GM10266 (cell line): ENCODE data around the gene QARS1.

Experiments
- DNase-seq: peaks from one replicate; pipeline ENCODE4 v3.0.0; 2012; ENCODE audit errors: extremely low spot score
- TF ChIP-seq, protein P1 (sequence below): IDR thresholded peaks from 2 replicates; pipeline ENCODE4 v1.5.1; 2012; ENCODE audit warnings: mild to moderate bottlenecking, low read depth; ENCODE audit not compliant: control insufficient read depth, insufficient read depth; ENCODE audit errors: missing control alignments

QARS1 gene

DNA sequence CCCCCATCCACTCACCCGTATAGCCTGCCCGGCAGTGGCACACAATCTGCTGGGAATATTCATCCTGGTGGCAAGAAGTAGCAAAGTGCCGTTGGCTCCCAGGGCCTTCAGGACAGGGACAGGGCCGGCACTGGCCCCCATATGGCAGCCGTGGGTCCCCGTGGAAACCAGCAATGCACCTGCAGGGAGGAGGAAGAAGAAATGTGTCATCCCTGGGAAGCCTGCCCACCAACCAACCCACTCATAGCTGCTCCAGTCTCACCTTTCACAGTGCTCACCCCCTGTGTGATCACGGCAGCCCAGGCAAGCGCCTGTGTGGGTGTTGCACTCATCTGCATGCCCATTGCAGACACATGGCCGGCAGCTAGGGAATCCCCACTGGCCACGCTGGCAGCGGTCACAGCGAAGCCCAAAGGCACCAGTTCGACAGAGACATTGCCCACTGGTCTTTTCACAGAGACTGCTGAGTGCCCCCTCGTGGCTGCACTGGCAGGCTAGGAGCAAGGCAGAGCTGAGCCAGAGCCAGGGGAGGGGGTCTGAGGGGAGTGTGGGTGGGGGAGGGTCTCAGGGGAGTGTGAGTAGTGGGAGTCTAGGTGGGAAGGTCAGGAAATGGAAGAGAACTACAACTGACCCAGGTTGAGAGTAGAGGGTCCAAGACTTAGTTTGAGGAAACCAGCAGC is 20.6 kb upstream of the QARS1 start:
- no peak for DNase-seq
- TF ChIP-seq, protein P1, sequence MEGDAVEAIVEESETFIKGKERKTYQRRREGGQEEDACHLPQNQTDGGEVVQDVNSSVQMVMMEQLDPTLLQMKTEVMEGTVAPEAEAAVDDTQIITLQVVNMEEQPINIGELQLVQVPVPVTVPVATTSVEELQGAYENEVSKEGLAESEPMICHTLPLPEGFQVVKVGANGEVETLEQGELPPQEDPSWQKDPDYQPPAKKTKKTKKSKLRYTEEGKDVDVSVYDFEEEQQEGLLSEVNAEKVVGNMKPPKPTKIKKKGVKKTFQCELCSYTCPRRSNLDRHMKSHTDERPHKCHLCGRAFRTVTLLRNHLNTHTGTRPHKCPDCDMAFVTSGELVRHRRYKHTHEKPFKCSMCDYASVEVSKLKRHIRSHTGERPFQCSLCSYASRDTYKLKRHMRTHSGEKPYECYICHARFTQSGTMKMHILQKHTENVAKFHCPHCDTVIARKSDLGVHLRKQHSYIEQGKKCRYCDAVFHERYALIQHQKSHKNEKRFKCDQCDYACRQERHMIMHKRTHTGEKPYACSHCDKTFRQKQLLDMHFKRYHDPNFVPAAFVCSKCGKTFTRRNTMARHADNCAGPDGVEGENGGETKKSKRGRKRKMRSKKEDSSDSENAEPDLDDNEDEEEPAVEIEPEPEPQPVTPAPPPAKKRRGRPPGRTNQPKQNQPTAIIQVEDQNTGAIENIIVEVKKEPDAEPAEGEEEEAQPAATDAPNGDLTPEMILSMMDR, result peak; percentile 50

DNA sequence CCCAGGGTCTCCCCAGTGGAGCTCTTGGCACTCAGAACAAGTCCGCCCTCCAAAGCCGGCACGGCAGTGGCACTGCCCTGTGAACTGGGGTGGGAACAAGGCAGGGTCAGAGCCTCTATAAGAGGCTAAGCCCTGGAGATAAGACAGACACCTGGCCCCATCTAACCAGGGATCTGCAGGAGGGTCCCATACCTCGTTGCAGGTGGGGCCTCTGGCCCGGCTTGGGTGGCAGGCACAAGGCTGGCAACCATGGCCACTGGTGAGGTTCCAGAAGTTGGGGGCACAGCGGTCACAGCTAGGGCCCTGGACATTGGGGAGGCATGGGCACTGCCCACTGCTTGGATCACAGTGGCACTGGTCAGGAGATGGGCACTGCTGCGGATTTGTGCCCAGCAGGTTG is 19.6 kb upstream of the QARS1 start:
- TF ChIP-seq, protein P1, result no peak

DNA sequence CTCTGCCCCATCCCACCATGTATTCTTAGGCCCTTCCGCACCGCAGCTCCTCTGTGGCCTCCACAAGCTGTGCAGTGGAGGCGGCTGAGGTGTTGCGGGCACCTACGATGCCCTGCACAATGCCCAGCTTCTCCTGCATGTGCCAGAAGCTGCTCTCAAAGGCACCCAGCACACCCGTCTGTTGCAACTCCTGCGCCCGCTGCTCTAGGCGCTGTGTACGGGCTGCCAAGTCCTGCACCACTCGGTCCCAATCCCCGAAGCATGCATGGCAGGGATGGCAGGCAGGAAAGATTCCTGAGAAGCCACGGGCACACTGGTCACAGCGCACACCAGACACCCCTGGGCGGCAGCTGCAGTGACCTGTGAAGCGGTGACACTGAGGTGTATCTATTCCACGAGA is 19.1 kb upstream of the QARS1 start:
- DNase-seq, result no peak
- TF ChIP-seq, protein P1, result no peak

More for the DNA sequence above, 19.6 kb upstream of the QARS1 start:
- no peak for DNase-seq

DNA sequence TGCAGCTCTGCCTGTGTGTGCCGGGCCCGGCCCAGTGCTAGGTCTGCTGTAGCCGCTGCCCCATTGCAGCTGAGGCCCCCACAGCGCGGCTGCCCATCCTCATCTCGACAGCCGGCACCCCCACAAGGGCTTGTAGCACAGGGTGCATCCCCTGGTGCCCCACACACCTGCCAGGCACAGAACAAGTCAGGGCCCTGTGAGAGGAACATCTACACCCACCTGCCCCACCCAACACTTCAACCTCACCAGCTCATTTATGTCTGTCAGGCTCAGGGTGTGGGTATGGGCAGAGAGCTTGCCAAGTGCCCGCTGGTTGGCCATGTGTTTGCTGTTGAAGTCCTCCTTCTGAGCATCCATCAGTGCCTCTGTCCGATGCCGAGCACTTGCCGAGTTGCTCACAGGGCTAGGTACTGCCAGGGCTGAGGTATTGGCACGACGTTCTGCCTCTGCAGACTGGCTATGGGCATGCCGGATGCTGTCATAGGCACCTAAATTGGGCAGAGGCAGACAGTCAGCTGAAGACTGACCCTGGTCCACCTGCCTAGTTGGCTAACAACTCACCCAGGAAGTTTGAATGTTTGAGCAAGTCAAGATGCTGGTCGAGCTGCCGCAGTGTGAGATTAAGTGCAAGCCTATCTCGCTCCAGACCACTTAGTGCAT is 18.5 kb upstream of the QARS1 start:
- DNase-seq, result no peak
- TF ChIP-seq, protein P1, result no peak

DNA sequence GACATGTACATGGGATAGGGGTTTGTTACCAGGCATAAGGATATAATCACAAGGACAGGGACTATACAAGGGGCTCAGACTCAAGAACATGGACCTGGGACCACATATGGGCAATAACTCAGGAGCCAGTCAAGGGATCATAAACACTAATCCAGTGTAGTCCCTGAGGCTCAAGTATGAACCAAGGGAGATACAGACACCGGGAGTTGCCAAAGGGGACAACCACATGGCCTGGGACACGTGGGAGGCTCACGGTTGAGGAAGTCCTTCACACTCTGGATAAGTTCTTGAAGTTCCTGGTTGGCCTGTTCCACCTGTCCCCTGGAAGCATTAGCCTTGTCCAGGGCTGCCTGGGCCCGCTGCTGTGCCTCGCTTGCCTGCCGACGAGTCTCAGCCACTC is 17.9 kb upstream of the QARS1 start:
- TF ChIP-seq, protein P1, result no peak

DNA sequence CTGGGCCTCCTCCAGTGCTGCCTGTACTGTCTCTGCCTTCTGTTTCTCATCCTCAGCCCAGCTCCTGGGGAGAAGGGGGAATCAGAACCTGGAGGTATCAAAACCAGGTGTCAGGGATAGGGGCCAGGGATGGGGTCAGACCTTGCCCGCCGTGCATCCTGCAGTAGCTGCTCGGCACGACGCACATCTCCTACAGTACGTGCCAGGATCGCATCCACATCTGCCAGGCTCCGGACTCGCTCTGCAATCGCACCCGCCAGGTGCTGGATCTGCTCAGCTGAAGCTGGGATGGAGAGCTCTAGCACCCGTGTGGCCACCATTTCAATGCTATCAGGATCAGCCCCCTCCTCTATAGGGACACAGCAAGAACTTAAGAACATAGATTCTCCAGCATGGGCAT is 17.5 kb upstream of the QARS1 start:
- DNase-seq, result no peak
- TF ChIP-seq, protein P1, result no peak

More for the DNA sequence above, 17.9 kb upstream of the QARS1 start:
- no peak for DNase-seq

DNA sequence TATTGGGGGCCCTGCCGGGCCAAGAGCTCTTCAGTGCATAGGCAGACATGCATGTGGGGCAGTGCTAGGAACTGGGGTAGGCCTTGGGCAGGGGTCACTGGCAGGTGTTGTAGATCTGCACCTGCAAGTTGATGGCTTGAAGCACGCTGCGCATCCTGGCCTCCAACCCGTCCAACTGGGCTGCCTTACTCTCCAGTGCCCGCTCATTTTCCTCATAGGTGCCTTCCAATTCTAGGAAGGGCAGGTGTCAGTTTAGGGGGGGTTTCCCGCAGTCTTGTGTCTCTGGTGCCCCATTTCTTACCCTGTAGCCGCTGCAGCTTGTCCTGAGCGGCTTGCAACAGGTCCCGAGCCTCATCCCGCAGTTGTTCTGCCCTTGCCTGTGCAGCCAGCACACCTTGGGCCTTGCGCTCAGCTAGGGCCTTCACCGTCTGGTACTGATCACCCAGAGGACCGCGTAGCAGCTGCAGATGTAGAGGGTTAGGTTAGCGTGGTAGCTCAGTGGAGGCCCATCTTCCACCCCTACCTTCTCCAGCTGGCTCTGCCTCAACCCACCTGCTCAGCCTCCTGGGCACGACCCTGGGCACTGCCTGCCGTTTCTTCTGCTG is 16.7 kb upstream of the QARS1 start:
- TF ChIP-seq, protein P1, result no peak
- no peak for DNase-seq
